Aorta (tissue), 5 donors: Measurements from ENCODE around the gene CPNE2. TPM values are rescaled to one million over a fixed set of nuclear protein-coding genes. Genes with fewer than 3 reads are reported as not detected.

Experiments
- ATAC-seq: fragments of 200-7000 bp; cut with Tn5 transposase; one replicate; pipeline ENCODE4 v1.9.1; 2022; ENCODE audit warnings: moderate library complexity; ENCODE audit not compliant: low FRiP score
- DNase-seq, 2 donors: peaks; one replicate each; pipeline ENCODE4 v3.0.0-alpha.2; 2020
- H3K27ac ChIP-seq, 2 donors: one replicate each; pipeline ENCODE4 v1.5.1; 2013; ENCODE audit warnings: low read length in 2 of 2, mild to moderate bottlenecking in 2 of 2, moderate library complexity in 2 of 2, control low read depth in 1 of 2, inconsistent platforms in 1 of 2, low read depth in 1 of 2
- H3K27me3 ChIP-seq, 2 donors: one replicate each; pipeline ENCODE4 v1.6.1; 2013; ENCODE audit warnings: control low read depth in 1 of 2, low read length in 1 of 2, mild to moderate bottlenecking in 1 of 2, moderate library complexity in 1 of 2; ENCODE audit not compliant: insufficient read depth in 2 of 2, control insufficient read depth in 1 of 2
- H3K36me3 ChIP-seq, 2 donors: one replicate each; pipeline ENCODE4 v1.6.1; 2013; ENCODE audit warnings: control low read depth in 1 of 2, low read length in 1 of 2, mild to moderate bottlenecking in 1 of 2; ENCODE audit not compliant: insufficient read depth in 2 of 2, control insufficient read depth in 1 of 2
- H3K4me1 ChIP-seq, 2 donors: one replicate each; pipeline ENCODE4 v1.6.1; 2013; ENCODE audit warnings: low read length in 2 of 2, control low read depth in 1 of 2, mild to moderate bottlenecking in 1 of 2, moderate library complexity in 1 of 2; ENCODE audit not compliant: insufficient read depth in 2 of 2, control insufficient read depth in 1 of 2
- H3K4me3 ChIP-seq, 2 donors: one replicate each; pipeline ENCODE4 v1.5.1; 2013; ENCODE audit warnings: low read length in 2 of 2, control low read depth in 1 of 2, mild to moderate bottlenecking in 1 of 2
- H3K9me3 ChIP-seq: one replicate; pipeline ENCODE4 v1.6.1; 2013; ENCODE audit warnings: mild to moderate bottlenecking, low read length; ENCODE audit not compliant: control insufficient read depth
- WGBS, 2 donors: extraction: QIAGEN DNeasy Blood & Tissue Kit; methylation state at CpG; one replicate each; pipeline ENCODE4 v1.1.7; 2013; 5-methylcytosine and 5-hydroxymethylcytosine counted together
- intact Hi-C, 2 donors: fragments of 100-400 bp; cut with DNase I; formaldehyde crosslinking; loops; one replicate each; pipeline versions ENCODE4 v1.14.2 to v1.15.0; 2022
- polyA plus RNA-seq, 2 donors: library from polyadenylated mRNA; stranded (reverse); fragments of 200-250 nt; gene quantifications; one replicate each; pipeline ENCODE4 v1.2.3, GENCODE V29; 2013
- total RNA-seq, 2 donors: library from RNA; stranded (reverse); fragmentation: NEBNext Ultra II Directional; extraction: Animal tissue kit (Norgen Biotek cat#: 25700); gene quantifications; one replicate each; pipeline ENCODE4 v1.2.1, GENCODE V29; 2021
- donor health status: healthy with polysubstance abuse.
- donor health status: Bipolar disorder and iron deficiency.
- donor health status: DM: no; HTN: no; CAD: no.
- donor health status: DM: no; HTN: no; CAD: no.
- donor health status: DM: yes; HTN: yes; CAD: no.

Gene CPNE2
- total and polyA plus RNA-seq, 4 donors: 19.0 to 37.1 (median 25.4) TPM

- 51% methylated on average over 25 of the region's 25 CpGs for WGBS, 2 donors
- Histone ChIP-seq H3K9me3 (no peaks in the 10 kb centered on the region), H3K27me3 (no peaks in the 10 kb centered on the region), H3K4me3 (no peak overlapping the region), H3K4me1 (no peaks in the 10 kb centered on the region), H3K36me3 (peaks cover 0 to under 1% of the 10 kb centered on the region in 2 donors), H3K27ac (no peak overlapping the region)
- ATAC-seq (no peak), DNase-seq (peak; percentile 80 to 82)
- intact Hi-C loops: no loop called here
These were observed 23.3 kb downstream of the CPNE2 start for GRCh38 chr16:57115514-57116182.

GRCh38 chr16:57118461-57119084 is 26.2 kb downstream of the CPNE2 start:
- H3K27ac ChIP-seq: no peak overlapping the region
- no peak for DNase-seq
- H3K4me1 ChIP-seq: no peaks in the 10 kb centered on the region
- intact Hi-C loops: no loop called here
- H3K9me3 ChIP-seq: no peaks in the 10 kb centered on the region
- H3K4me3 ChIP-seq: no peak overlapping the region
- no peak for ATAC-seq
- H3K27me3 ChIP-seq: no peaks in the 10 kb centered on the region
- 96 to 100% methylated on average over 2 of the region's 2 CpGs for WGBS, 2 donors
- peaks cover 0 to 4% of the 10 kb centered on the region in 2 donors for H3K36me3 ChIP-seq

- DNase-seq: no peak
- ATAC-seq: no peak
- H3K27ac ChIP-seq: no peak overlapping the region
- H3K36me3 ChIP-seq: peaks cover 0 to 4% of the 10 kb centered on the region in 2 donors
- no peak overlapping the region for H3K4me3 ChIP-seq
- H3K27me3 ChIP-seq: no peaks in the 10 kb centered on the region
- no peaks in the 10 kb centered on the region for H3K9me3 ChIP-seq
- WGBS, 2 donors: 94 to 95% methylated on average over 6 to 7 of the region's 7 CpGs
- intact Hi-C loops: no loop called here
- no peaks in the 10 kb centered on the region for H3K4me1 ChIP-seq
These were observed 31.0 kb downstream of the CPNE2 start for GRCh38 chr16:57123216-57123973.

DNA sequence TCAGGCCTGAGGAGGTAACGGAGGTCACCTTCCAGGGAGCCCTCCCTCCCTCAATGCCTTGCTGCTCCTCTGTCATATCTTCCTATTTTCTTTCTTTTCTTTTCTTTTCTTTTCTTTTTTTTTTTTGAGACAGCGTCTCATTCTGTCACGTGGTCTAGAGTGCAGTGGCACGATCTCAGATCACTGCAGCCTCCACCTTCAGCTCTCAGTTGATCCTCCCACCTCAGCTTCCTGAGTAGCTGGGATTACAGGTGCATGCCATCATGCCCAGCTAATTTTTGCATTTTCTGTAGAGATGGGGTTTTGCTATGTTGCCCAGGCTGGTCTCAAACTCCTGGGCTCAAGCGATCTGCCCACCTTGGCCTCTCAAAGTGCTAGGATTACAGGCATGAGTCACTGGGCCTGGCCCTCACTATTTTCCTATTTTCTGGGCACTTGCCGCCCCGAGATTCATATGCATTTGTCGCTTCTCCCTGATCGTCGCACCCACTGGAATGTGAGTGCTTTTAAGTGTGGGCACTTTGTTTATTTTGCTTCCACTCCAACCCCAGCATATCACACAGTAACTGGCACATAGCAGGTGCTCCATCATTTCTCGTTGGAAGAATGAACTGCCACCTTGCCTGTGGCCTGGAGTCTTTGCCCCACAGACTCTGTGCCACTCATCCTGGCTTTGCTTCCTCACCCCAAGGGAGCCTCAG is 31.7 kb downstream of the CPNE2 start:
- H3K27ac ChIP-seq: no peak overlapping the region
- H3K9me3 ChIP-seq: no peaks in the 10 kb centered on the region
- intact Hi-C loops: no loop called here
- 53 to 56% methylated on average over 11 of the region's 11 CpGs for WGBS, 2 donors
- DNase-seq: no peak
- H3K4me3 ChIP-seq: no peak overlapping the region
- peaks cover 0 to 4% of the 10 kb centered on the region in 2 donors for H3K36me3 ChIP-seq
- H3K27me3 ChIP-seq: no peaks in the 10 kb centered on the region
- ATAC-seq: no peak
- H3K4me1 ChIP-seq: no peaks in the 10 kb centered on the region

DNA sequence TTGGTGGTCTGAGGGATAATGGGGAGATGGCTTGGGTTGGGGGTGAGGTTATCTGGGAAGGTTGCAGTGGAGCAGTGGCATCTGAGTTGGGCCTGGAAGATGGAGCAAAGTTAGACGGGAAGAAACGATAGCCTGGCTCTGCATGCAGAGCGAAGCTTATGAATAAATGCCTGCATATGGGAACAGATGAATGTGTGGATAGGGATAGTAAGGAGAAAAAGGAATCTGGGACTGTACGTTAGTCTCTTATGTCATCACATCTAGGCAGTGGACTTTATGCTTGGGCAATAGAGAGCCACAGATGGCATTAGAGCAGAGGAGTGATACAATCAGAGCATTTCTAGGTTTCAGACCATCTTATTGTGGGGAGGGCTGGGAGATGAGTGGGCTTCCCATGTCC is 33.0 kb downstream of the CPNE2 start:
- Histone ChIP-seq H3K9me3 (no peaks in the 10 kb centered on the region), H3K27me3 (no peaks in the 10 kb centered on the region), H3K4me1 (no peaks in the 10 kb centered on the region), H3K4me3 (no peak overlapping the region), H3K36me3 (peaks cover 0 to 4% of the 10 kb centered on the region in 2 donors), H3K27ac (no peak overlapping the region)
- 95 to 97% methylated on average over 4 of the region's 4 CpGs for WGBS, 2 donors
- ATAC-seq: no peak
- no peak for DNase-seq
- intact Hi-C loops: no loop called here

- DNase-seq (no peak), ATAC-seq (no peak)
- intact Hi-C loops: no loop called here
- H3K27ac ChIP-seq: no peak overlapping the region
- WGBS, 2 donors: 97 to 98% methylated on average over 4 of the region's 4 CpGs
- no peaks in the 10 kb centered on the region for H3K27me3 ChIP-seq
- no peak overlapping the region for H3K4me3 ChIP-seq
- no peaks in the 10 kb centered on the region for H3K4me1 ChIP-seq
- H3K36me3 ChIP-seq: peaks cover 0 to 2% of the 10 kb centered on the region in 2 donors
- no peaks in the 10 kb centered on the region for H3K9me3 ChIP-seq
These were observed 33.6 kb downstream of the CPNE2 start for GRCh38 chr16:57125969-57126368.

DNA sequence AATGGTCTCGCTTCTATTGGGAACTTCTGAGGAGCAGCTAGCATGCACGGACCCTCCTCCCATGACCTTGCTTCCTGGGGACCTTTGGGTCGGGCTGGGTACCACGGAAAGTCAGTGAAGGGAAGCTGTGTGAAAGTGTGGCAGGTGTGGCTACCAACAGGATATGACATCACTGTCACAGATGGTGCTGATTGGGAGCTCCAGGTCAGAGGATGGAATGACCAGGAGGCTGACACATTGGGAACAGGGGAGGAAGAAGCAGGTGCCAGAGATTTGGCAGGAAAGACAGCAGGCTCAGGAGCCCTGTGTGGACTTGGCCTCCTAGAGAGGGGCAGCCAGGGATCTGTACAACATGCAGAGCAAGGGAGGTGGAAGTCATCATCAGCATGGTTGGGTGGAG is 34.0 kb downstream of the CPNE2 start:
- no peaks in the 10 kb centered on the region for H3K27me3 ChIP-seq
- no peak overlapping the region for H3K27ac ChIP-seq
- no peak for DNase-seq
- intact Hi-C loops: no loop called here
- 94 to 97% methylated on average over 4 of the region's 4 CpGs for WGBS, 2 donors
- no peak overlapping the region for H3K4me3 ChIP-seq
- H3K36me3 ChIP-seq: peaks cover 0 to 2% of the 10 kb centered on the region in 2 donors
- no peak for ATAC-seq
- no peaks in the 10 kb centered on the region for H3K4me1 ChIP-seq
- H3K9me3 ChIP-seq: no peaks in the 10 kb centered on the region

DNA sequence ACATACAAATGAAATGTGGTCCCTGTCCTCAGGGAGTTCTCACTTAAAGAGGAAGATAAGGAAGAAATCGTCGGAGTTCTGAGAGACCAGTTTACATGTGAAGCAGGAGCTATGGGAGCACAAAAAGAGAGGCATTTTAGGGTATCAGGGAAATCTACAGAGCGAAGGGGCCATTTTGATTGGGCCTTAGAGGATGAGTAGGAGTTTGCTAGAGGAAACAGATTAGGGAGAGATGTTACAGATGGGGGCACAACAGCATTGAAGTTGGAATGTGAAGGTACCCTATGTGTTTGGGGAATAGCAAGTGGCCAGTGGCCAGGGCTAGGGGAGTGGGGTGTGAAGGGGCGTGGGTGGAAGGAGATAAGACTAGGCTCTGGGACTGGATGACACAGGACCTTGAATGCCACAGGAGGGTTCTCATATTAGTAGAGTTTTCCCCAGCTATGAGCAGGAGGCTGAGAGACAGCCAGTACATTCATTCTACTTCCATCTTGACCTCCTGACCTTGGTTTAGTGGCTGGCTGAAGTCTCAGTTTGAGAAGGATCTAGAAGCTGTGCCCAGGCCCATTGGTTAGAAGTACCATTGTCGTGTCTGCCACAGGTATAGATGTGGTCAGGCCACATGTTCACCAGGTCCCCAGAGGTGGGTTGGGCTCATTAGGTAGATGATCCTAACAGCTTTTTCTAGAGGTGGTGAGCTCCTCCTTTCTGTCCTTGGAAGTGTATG is 34.8 kb downstream of the CPNE2 start:
- WGBS, 2 donors: 93 to 95% methylated on average over 5 of the region's 5 CpGs
- no peak for DNase-seq
- H3K9me3 ChIP-seq: no peaks in the 10 kb centered on the region
- H3K4me3 ChIP-seq: no peak overlapping the region
- no peaks in the 10 kb centered on the region for H3K4me1 ChIP-seq
- no peaks in the 10 kb centered on the region for H3K36me3 ChIP-seq
- H3K27ac ChIP-seq: no peak overlapping the region
- no peaks in the 10 kb centered on the region for H3K27me3 ChIP-seq
- intact Hi-C loops: no loop called here
- ATAC-seq: no peak
